OCI-LY1 (cell line): ENCODE measurements around the gene SKAP1.

Experiments
- H2AFZ ChIP-seq: fragments of 200-600 bp; sonication (generic), shearing (Covaris generic); 2 replicates; pipeline ENCODE4 v1.6.0; 2014; ENCODE audit warnings: antibody characterized with exemption, mild to moderate bottlenecking, low read length
- H3F3A ChIP-seq: fragments of 200-600 bp; sonication (generic), shearing (Covaris generic); 2 replicates; pipeline ENCODE4 v1.6.0; 2014; ENCODE audit warnings: mild to moderate bottlenecking, antibody characterized with exemption, low read length, moderate library complexity; ENCODE audit not compliant: insufficient read depth
- H3K27ac ChIP-seq: fragments of 200-600 bp; sonication (generic); 2 replicates; pipeline ENCODE4 v1.5.1; 2014; ENCODE audit warnings: low read length, mixed run types, mild to moderate bottlenecking, low read depth; ENCODE audit not compliant: poor library complexity, severe bottlenecking
- H3K27me3 ChIP-seq: fragments of 200-600 bp; sonication (generic); 2 replicates; pipeline ENCODE4 v1.6.0; 2014; ENCODE audit warnings: antibody characterized with exemption, mild to moderate bottlenecking, low read length, moderate library complexity; ENCODE audit not compliant: insufficient read depth
- H3K36me3 ChIP-seq: fragments of 200-600 bp; sonication (generic); 2 replicates; pipeline ENCODE4 v1.6.1; 2014; ENCODE audit warnings: mild to moderate bottlenecking, antibody characterized with exemption, low read length, moderate library complexity, mixed read lengths; ENCODE audit not compliant: insufficient read depth
- H3K4me1 ChIP-seq: fragments of 200-600 bp; sonication (generic); 2 replicates; pipeline ENCODE4 v1.5.1; 2014; ENCODE audit warnings: mild to moderate bottlenecking, low read length, moderate library complexity; ENCODE audit not compliant: insufficient read depth, severe bottlenecking
- H3K4me2 ChIP-seq: fragments of 200-600 bp; sonication (generic), shearing (Covaris generic); 2 replicates; pipeline ENCODE4 v1.6.1; 2014; ENCODE audit warnings: low read length
- H3K4me3 ChIP-seq: fragments of 200-600 bp; sonication (generic); 2 replicates; pipeline ENCODE4 v1.5.1; 2014; ENCODE audit warnings: low read length, low read depth, mild to moderate bottlenecking, mixed read lengths; ENCODE audit not compliant: poor library complexity, severe bottlenecking
- H3K79me2 ChIP-seq: fragments of 200-600 bp; shearing (Covaris generic); 2 replicates; pipeline ENCODE4 v1.6.1; 2016; ENCODE audit warnings: mixed run types, low read length, mixed read lengths; ENCODE audit not compliant: insufficient read depth
- H3K9ac ChIP-seq: fragments of 200-600 bp; sonication (generic), shearing (Covaris generic); 2 replicates; pipeline ENCODE4 v1.6.1; 2014; ENCODE audit warnings: mild to moderate bottlenecking, low read length, mixed read lengths
- H3K9me2 ChIP-seq: fragments of 200-600 bp; sonication (generic), shearing (Covaris generic); 2 replicates; pipeline ENCODE4 v1.6.1; 2014; ENCODE audit warnings: low read depth, mild to moderate bottlenecking, low read length, mixed read lengths
- H3K9me3 ChIP-seq: fragments of 200-600 bp; shearing (Covaris generic); 2 replicates; pipeline ENCODE4 v1.6.1; 2014; ENCODE audit warnings: low read length, mixed read lengths
- H4K20me1 ChIP-seq: fragments of 200-600 bp; sonication (generic), shearing (Covaris generic); 2 replicates; pipeline ENCODE4 v1.6.0; 2016; ENCODE audit warnings: mild to moderate bottlenecking, low read length; ENCODE audit not compliant: insufficient read depth
- EZH2 ChIP-seq: fragments of 200-600 bp; sonication (generic), shearing (Covaris generic); IDR thresholded peaks from 2 replicates; pipeline ENCODE4 v1.8.0; 2017; ENCODE audit warnings: borderline replicate concordance, mixed run types, mild to moderate bottlenecking, antibody characterized with exemption, low read length, moderate library complexity, mixed read lengths
- TF ChIP-seq, protein P1 (sequence below): fragments of 200-600 bp; sonication (generic), shearing (Covaris generic); IDR thresholded peaks from 2 replicates; pipeline ENCODE4 v1.5.1; 2017; ENCODE audit warnings: mild to moderate bottlenecking, antibody characterized with exemption, low read length, moderate library complexity, mixed read lengths

The SKAP1 gene

GRCh38 chr17:48357779-48358602 lies 72.0 kb downstream of the SKAP1 start:
- H3K9me2 ChIP-seq = no peaks in the 10 kb centered on the region
- no peaks in the 10 kb centered on the region for H3K79me2 ChIP-seq
- no peak overlapping the region for H3K27ac ChIP-seq
- no peaks in the 10 kb centered on the region for H4K20me1 ChIP-seq
- no peaks in the 10 kb centered on the region for H3K36me3 ChIP-seq
- H3K9me3 ChIP-seq = no peaks in the 10 kb centered on the region
- no peak overlapping the region for H3K4me2 ChIP-seq
- no peaks in the 10 kb centered on the region for H3K27me3 ChIP-seq
- no peaks in the 10 kb centered on the region for H3F3A ChIP-seq
- H3K4me1 ChIP-seq = peaks cover 4% of the 10 kb centered on the region
- TF ChIP-seq EZH2 = no peak
- TF ChIP-seq, protein P1, sequence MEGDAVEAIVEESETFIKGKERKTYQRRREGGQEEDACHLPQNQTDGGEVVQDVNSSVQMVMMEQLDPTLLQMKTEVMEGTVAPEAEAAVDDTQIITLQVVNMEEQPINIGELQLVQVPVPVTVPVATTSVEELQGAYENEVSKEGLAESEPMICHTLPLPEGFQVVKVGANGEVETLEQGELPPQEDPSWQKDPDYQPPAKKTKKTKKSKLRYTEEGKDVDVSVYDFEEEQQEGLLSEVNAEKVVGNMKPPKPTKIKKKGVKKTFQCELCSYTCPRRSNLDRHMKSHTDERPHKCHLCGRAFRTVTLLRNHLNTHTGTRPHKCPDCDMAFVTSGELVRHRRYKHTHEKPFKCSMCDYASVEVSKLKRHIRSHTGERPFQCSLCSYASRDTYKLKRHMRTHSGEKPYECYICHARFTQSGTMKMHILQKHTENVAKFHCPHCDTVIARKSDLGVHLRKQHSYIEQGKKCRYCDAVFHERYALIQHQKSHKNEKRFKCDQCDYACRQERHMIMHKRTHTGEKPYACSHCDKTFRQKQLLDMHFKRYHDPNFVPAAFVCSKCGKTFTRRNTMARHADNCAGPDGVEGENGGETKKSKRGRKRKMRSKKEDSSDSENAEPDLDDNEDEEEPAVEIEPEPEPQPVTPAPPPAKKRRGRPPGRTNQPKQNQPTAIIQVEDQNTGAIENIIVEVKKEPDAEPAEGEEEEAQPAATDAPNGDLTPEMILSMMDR = no peak
- no peak overlapping the region for H2AFZ ChIP-seq
- H3K9ac ChIP-seq = no peak overlapping the region
- H3K4me3 ChIP-seq = no peak overlapping the region

GRCh38 chr17:48356866-48357265 lies 73.1 kb downstream of the SKAP1 start:
- Histone ChIP-seq H2AFZ (no peak overlapping the region), H3K27me3 (no peaks in the 10 kb centered on the region), H3K9ac (no peak overlapping the region), H3K4me1 (peaks cover 4% of the 10 kb centered on the region), H3K27ac (no peak overlapping the region), H3K36me3 (no peaks in the 10 kb centered on the region), H3K4me2 (no peak overlapping the region), H3K4me3 (no peak overlapping the region), H4K20me1 (no peaks in the 10 kb centered on the region), H3F3A (no peaks in the 10 kb centered on the region), H3K79me2 (no peaks in the 10 kb centered on the region), H3K9me2 (no peaks in the 10 kb centered on the region), H3K9me3 (no peaks in the 10 kb centered on the region)
- TF ChIP-seq, protein P1 = no peak
- no peak for TF ChIP-seq EZH2

DNA sequence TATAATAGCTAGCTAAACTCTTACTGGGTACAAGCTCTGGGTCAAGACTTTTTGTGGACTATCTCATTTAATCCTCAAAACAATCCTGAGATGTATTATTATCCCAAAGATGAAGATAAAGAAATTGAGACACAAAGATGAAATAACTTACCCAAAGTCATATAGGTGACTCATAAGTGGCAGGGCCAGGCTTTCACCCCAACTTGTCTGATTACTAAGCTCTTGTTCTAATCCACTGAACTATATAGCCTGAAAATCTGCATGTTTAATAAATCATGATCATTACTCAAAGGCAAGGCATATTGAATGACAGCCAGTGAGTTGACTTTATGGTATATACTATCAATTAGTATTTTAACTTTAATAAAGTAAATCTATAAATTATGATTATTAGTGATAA lies 77.4 kb downstream of the SKAP1 start:
- H3K4me1 ChIP-seq = no peaks in the 10 kb centered on the region
- TF ChIP-seq EZH2 = no peak
- TF ChIP-seq, protein P1 = no peak
- no peak overlapping the region for H3K27ac ChIP-seq
- no peaks in the 10 kb centered on the region for H3K9me3 ChIP-seq
- H2AFZ ChIP-seq = no peak overlapping the region
- no peaks in the 10 kb centered on the region for H3K27me3 ChIP-seq
- H4K20me1 ChIP-seq = no peaks in the 10 kb centered on the region
- no peaks in the 10 kb centered on the region for H3K36me3 ChIP-seq
- H3K4me2 ChIP-seq = no peak overlapping the region
- no peak overlapping the region for H3K4me3 ChIP-seq
- no peak overlapping the region for H3K9ac ChIP-seq
- H3K9me2 ChIP-seq = no peaks in the 10 kb centered on the region
- no peaks in the 10 kb centered on the region for H3F3A ChIP-seq
- no peaks in the 10 kb centered on the region for H3K79me2 ChIP-seq
